HG02970 (cell line): Measurements from ENCODE around the gene VMAC.
"Not testable (repeated sequence)": the region's sequence is repeated elsewhere in the genome, so short reads cannot be mapped to it uniquely, and the experiment has no call there.

ENCODE experiments used
- ATAC-seq: cut with Tn5 transposase; IDR thresholded peaks from one replicate; pipeline ENCODE4 v1.9.1; 2021; ENCODE audit warnings: mild to moderate bottlenecking, moderate library complexity, moderate number of reproducible peaks; ENCODE audit not compliant: unreplicated experiment, low FRiP score

VMAC gene

DNA sequence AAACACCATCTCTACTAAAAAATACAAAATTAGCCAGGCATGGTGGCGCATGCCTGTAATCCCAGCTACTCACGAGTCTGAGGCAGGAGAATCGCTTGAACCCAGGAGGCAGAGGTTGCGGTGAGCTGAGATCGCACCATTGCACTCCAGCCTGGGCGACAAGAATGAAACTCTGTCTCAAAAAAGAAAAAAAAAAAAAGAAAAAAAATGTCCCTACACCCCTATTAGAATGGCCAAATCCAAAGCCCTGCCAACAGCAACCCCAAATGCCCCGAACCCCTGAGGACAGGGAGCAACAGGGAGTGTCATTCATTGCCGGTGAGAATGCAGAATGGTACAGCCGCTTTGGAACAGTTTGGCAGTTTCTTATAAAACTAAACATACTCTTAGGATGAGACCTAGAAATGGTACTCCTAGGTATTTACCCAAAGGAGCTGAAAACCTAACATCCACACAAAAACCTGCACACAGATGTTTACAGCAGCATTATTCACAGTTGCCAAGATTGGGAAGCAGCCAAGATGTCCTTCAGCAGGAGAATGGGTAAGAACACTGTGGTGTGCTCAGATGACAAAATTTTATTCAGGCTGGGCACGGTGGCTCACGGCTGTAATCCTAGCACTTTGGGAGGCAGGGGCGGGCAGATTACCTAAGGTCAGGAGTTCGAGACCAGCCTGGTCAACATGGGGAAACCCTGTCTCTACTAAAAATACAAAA, 21.4 kb upstream of the VMAC start:
- not testable (repeated sequence) for ATAC-seq

GRCh38 chr19:5884065-5884811, 20.4 kb upstream of the VMAC start:
- not testable (repeated sequence) for ATAC-seq

GRCh38 chr19:5889288-5889971, 15.2 kb upstream of the VMAC start:
- ATAC-seq = no peak

- ATAC-seq = no peak
Measured at GRCh38 chr19:5890099-5890498, 14.6 kb upstream of the VMAC start.

GRCh38 chr19:5891572-5891937, 13.1 kb upstream of the VMAC start:
- no peak for ATAC-seq

DNA sequence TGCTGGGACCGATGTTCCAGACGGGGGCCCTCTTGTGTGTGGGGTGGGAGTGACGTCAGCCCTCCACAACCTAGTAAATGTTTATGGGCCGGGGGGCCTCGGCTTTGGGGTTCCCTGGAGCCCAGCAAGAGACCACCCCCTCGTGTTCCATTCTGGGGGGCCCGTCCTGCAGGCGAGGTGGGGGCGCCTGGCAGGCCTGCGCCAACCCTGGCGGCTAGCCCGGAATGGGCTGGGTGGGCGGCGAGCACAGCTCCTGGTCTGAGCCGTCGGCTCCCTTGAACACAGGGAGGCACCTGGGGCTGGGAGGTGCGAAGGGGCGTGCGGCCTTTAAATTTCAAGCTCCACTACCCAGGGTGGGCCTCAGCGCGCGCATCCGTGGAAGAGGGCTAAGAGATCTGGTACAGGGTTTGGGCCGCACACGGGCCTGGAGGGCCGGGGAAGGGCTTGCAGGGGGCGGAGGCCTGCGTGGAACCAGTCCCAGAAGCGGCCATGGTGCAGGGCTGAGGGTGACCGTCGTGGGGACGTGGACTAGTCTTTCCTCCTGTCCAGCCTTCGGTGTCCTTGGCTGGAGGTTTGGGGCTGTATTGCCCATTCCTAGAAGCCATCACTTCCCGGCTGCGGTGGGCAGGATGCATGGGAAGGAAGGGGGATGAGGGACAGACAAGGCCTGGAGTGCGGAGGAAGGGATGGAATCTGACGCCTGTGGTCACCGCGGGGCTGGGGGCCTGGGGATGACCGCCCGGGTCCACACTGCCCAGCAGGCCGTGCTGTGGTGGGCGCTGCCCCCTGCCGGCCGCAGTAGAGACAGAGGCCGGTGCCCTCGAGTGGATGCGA, 12.5 kb upstream of the VMAC start:
- ATAC-seq = no peak

GRCh38 chr19:5892772-5893275, 11.8 kb upstream of the VMAC start:
- ATAC-seq = no peak

DNA sequence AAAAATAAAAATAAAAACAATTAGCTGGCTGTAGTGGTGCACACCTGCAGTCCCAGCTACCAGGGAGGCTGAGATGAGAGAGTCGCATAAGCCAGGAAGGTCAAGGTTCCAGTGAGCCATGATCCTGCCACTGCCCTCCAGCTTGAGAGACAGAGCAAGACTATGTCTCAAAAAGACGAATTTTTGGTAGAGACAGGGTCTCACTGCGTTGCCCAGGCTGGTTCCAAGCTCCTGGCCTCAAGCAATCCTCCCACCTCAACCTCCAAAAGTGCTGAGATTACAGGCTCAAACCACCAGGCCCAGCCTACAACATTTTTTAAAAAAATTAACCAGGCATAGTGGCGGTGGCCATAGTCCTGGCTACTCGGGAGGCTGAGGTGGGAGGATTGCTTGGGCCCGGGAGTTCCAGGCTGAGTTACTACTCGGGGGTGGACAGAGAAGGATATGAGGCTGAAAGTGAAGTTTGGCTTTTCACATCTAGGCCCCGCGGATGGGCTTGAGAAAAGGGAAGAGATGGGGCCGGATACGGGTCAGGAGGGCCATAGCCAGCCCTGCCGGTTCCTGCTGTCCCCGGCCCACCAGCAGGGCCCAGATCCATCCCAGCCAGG, 11.3 kb upstream of the VMAC start:
- no peak for ATAC-seq

GRCh38 chr19:5893907-5894703, 10.6 kb upstream of the VMAC start:
- no peak for ATAC-seq

DNA sequence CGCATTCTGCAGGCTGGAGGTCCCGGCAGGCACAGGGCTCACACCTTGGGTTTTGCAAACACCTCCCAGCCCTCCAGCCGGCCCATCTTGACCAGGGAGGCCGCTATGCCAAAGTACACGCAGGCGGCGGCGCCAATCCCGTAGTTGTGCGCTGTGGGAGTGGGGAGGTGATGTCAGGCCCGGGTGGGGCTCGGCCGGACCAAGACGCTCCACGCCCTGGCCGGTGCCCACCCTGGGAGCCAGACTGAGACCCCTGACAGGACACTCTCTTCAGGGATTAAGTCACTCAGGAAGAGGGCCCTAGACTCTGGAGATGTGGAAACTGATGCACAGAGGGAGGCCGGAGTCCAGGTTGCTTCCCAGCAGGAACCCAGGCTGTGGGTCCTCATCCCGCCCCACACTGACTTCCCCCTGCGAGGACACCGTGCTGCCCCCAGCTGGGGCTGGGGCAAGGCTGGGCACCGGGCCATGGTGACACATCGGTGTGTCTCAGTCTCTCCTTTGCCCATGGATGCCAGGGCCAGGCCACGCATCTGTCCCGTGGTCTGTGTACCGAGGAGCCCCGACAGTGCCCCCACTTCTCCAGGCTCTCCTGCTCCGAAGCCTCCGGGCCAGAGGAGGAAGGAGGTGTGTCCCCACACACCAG, 9.8 kb upstream of the VMAC start:
- no peak for ATAC-seq

GRCh38 chr19:5895409-5895808, 9.3 kb upstream of the VMAC start:
- no peak for ATAC-seq

DNA sequence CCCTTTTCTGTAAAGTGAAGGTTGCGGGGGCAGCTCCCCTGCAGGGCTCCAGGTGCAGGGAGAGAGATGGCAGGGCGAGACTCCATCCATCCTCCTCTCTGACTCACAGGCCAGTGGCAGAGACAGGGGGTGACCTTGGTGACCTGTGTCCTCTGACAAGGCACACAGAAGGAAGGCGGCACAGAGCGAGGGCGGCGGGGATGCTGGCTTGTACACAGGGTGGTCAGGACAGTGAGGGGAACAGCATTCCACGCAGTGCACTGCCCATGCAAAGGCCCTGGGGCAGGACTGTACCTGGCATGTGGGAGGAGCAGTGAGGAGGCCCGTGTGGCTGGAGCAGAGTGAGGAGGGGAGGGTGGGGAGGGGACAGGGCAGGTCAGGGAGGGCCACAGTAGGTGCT, 8.8 kb upstream of the VMAC start:
- no peak for ATAC-seq

DNA sequence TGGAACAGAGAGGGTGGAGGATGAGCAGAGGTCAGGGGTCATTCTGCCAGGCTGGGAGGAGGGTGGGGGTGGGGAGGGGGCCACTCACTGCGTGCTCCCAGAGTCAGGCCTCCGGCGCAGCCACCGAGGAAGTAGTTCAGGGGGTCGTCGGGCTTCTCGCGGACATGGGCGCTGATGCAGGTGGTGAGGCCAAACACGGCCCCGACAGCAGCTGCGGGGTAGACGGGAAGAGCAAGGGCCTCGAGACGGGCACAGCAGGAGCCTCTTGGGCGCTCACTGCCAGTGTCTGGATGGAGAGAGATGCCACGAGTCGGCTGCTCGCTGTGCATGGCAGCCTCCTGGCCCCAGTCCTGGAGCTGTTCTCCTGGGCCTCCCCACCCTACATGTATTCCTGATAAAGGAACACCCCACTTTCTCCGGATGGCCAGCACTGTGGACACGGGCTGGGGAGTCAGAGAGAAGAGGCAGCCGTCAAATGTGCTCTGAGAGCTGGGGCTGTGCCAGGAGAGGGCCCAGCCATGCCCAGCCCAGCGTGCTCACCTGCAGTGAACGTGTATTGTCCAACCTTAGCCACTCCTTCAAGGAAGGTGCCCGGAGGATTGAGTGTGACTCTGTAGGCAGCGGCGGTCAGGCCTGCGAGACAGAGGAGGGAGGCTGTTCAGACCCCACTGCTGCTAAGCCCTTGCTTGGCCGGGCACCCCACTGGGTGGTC, 8.2 kb upstream of the VMAC start:
- ATAC-seq = no peak

GRCh38 chr19:5897189-5897969, 7.3 kb upstream of the VMAC start:
- ATAC-seq = no peak

DNA sequence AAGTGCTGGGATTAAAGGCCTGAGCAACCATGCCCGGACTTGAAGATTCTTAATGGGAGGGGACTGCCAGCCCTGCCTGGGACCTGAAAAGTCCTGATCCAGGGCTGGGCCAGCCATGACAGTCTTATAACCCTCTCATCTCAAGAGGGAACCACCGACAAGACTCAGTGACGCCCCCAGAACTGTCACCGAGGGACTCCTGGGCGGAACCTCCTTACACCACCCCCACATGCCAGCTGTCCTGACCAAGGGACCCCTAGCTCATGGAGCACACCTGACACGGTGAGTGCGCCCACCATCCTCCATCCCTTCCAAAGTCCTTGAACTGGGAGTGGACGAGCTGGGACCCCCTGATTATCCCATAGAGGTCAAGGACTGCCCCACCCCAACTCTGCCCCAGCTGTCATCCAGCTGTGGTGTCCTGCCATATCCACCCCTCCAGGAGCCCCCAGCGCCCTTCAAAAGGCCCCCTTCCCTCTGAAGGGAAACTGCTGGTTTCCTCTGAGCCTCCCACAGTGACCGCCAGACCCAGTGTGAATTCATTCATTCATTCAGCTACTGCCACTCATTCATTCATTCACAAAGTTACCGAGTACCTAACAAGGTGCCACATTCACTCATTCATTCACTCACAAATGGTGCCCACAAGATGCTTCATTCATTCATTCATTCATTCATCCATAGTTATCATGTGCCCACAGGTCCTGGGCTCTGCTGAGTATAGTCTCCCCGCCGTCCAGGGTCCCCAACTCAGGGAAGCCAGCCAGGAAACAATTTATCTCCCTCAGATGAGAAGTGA, 4.7 kb upstream of the VMAC start:
- no peak for ATAC-seq

DNA sequence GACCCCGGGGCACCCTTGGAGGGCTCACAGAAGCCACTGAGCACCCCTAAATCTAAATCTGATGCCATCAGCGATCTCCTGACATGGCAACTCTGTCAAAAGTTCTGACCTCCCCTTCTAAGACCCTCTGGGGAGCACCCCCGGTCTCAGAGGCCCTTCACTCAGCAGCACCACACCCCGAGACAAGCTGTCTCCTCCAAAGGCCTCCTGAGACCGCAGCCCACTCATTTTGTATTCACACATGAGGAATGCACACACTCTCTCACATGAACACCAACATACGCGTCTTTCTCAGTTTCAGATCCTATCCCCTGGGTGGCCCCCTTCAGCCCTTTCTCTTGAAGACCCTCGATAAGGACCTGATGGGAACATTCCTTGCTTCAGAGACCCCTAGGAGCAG, 3.7 kb upstream of the VMAC start:
- no peak for ATAC-seq
